Measurements from ENCODE around the gene THEMIS2. TPM values are rescaled to one million over a fixed set of nuclear protein-coding genes. Genes with fewer than 3 reads are reported as not detected.
A peak's percentile ranks its signal among the peaks of the same experiment; 100 is the strongest.
"Not testable (repeated sequence)": the region's sequence is repeated elsewhere in the genome, so short reads cannot be mapped to it uniquely, and the experiment has no call there.

The THEMIS2 gene
- total and polyA plus RNA-seq, 9 of the 15 experiments (the other 6 are each of a cell fraction or from before 2014, with no cell fraction given), result 2.3 to 12.7 (median 8.0) TPM

DNA sequence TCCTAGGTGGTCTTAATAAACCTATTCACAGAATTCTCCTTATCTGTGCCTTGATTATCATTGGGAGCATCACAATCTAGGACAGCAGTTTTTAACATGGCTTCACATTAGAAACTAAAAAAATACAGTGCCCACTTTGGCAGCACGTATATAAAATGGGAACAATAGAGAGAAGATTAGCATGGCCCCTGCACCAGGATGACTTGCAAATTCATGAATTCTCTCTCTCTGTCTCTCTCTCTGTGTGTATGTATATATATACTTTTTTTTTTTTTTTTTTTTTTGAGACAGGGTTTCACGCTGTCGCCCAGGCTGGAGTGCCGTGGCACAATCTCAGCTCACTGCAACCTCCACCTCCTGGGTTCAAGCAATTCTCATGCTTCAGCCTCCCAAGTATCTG lies 47.9 kb upstream of the THEMIS2 start (continued):
- TF ChIP-seq HINFP (tag; conservative IDR thresholded peaks at IDR 0.05; ENCODE audit: low read depth) (no peak), MAFF (IDR thresholded peaks at IDR 0.05; ENCODE audit: low read length) (peak; percentile 14; the same call in 1 of the 2 replicates), C11orf30 (IDR thresholded peaks at IDR 0.05; ENCODE audit: low read depth) (peak; percentile 36; the same call in 1 of the 2 replicates), NFE2 (IDR thresholded peaks at IDR 0.05; ENCODE audit: low read depth) (peak; percentile 43; the same call in 1 of the 2 replicates), FOSL1 (tag; conservative IDR thresholded peaks at IDR 0.05) (no peak), ZNF316 (IDR thresholded peaks at IDR 0.05) (peak; percentile 56; the same call in 1 of the 2 replicates)

GRCh38 chr1:27829339-27829960 lies 42.9 kb upstream of the THEMIS2 start:
- CTCF ChIA-PET (ENCODE audit: low intra/inter-chr PET ratio), result interaction anchor here (0.6 to 1.2 kb wide), 3 partner anchors 59 to 104 kb away, joined by 3 to 5 read pairs (median 4); no protein-coding TSS in a partner anchor
- Histone ChIP-seq H3K79me2 (ENCODE audit: control insufficient read depth, insufficient read depth, low read length) (peaks cover 44% of the 10 kb centered on the region), H2AFZ (ENCODE audit: low read depth, low read length) (peak overlapping the region; percentile 98), H3K27ac (ENCODE audit: extremely low read depth, low read depth, low read length) (peak overlapping the region; percentile 82; the same call in 2 of the 3 replicates), H3K36me3 (ENCODE audit: control insufficient read depth, insufficient read depth, low read length) (peaks cover 25% of the 10 kb centered on the region), H3K4me3 (peak overlapping the region; percentile 61; the same call in 1 of the 2 replicates), H3K9ac (ENCODE audit: insufficient read depth in 1 of 2, low read depth in 2 of 2, low read length in 2 of 2) (peak overlapping the region; percentile 88 to 96; a peak in 3 of 4 replicates), H3K4me1 (replicated peaks in 1 of 2; ENCODE audit: control insufficient read depth in 2 of 2, insufficient read depth in 2 of 2, low read length in 2 of 2) (peaks cover 7 to 14% of the 10 kb centered on the region in 2 experiments; a peak in 3 of 5 replicates), H3K4me2 (ENCODE audit: insufficient read depth, low read length) (peak overlapping the region; percentile 95)
- TF ChIP-seq TAL1 (IDR thresholded peaks at IDR 0.05) (peak; percentile 23; the same call in 1 of the 2 replicates), KDM1A (IDR thresholded peaks at IDR 0.05) (peak; percentile 35 to 38; a peak in 2 of 4 replicates), DPF2 (IDR thresholded peaks at IDR 0.05) (0 out of 2 replicates have a peak, but pooled peaks have one; percentile 14), CBFA2T2 (conservative IDR thresholded peaks at IDR 0.05) (peak; percentile 43), CBFA2T3 (IDR thresholded peaks at IDR 0.05) (peak; percentile 65), NR2C1 (IDR thresholded peaks at IDR 0.05) (0 out of 2 replicates have a peak, but pooled peaks have one; percentile 20), NR2C1 (tag; IDR thresholded peaks at IDR 0.05) (peak; percentile 45; the same call in 1 of the 2 replicates)
- in situ Hi-C loops (cut with MboI); H3K9me3 ChIP-seq (replicated peaks; ENCODE audit: control insufficient read depth, insufficient read depth, low read depth, low read length); ATAC-seq; H3K27me3 ChIP-seq (ENCODE audit: control insufficient read depth in 2 of 2, insufficient read depth in 2 of 2, low read length in 2 of 2); BruUV-seq (replicated peaks); intact Hi-C loops (cut with micrococcal nuclease); H4K20me1 ChIP-seq (replicated peaks; ENCODE audit: control insufficient read depth, insufficient read depth, low read length); H3K9me1 ChIP-seq (ENCODE audit: control insufficient read depth, insufficient read depth, low read length); FAIRE-seq; DNase-seq (ENCODE audit: extremely low read depth in 1 of 4, low spot score in 3 of 4): not testable (repeated sequence)
- 59% methylated on average over 3 of the region's 4 CpGs for WGBS (ENCODE audit: insufficient coverage, low coverage, missing lambda C conversion rate)
- POLR2A ChIA-PET, result interaction anchor here (1.0 to 2.4 kb wide), 4 partner anchors 10 to 21 kb away, joined by 3 to 11 read pairs (median 6); no protein-coding TSS in a partner anchor
